ENCODE results near the gene TRIM44.
"Not testable (repeated sequence)": the region's sequence is repeated elsewhere in the genome, so short reads cannot be mapped to it uniquely, and the experiment has no call there.

The TRIM44 gene

GRCh38 chr11:35761899-35762298 is 99.3 kb downstream of the TRIM44 start:
- DNase-seq: no peak

DNA sequence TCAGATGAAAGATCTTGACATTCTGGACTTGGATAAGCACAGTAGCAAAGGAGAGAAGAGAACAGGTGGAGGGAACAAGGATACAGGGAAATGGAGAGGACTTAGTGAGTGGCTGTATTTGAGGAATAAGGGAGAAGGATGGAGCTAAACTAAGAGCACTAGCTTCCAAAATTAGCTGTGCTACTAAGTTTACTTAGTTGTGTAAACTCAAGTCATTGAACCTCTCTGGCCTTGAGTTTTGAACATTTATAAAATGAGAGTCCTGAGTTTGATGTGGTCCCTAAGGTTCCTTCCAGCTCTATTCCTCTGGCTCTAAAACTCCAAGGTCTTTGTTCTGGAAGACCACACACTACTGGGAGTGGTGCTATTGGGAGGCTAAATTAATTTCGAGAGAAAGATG is 100.7 kb downstream of the TRIM44 start:
- DNase-seq: no peak

DNA sequence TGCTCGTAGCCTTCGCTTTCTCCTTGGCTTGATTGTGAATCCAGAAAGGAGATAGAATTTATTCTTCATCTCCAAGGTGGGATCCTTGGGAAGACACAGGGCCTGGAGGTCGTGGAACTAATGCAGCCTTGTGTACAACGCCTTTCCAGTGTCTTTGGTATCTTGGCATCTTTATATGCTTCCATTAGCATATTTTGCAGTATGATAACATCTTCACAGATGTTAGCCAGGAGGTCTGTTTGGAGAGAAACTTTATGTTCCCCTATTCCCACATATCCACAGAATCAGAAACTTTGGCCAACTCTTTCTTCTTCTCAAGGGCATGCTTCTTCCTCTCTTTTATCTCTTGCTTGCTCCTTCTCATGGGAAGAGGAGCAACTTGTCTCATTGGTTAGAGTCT is 101.2 kb downstream of the TRIM44 start:
- no peak for DNase-seq

DNA sequence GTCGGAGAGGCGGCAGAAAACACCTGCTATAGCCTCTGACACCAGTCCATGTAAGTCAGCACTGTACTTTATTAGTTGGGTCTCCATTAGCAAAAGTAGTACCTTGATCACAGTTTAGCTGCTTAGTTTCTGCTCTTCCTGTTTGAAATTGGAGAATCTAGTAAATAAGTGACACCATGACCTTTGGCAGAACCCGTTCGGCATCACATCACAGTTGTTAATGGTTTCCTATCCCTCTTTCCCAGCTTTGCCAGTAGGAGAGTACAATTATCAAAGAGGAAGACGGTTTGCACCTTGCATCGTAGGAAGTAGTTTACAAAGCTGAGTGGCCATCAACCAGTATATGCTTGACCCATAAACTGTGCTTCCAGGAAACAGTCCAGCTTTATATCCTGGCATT is 101.8 kb downstream of the TRIM44 start:
- DNase-seq: no peak

GRCh38 chr11:35765211-35765610 is 102.6 kb downstream of the TRIM44 start:
- DNase-seq: no peak

GRCh38 chr11:35766651-35767050 is 104.1 kb downstream of the TRIM44 start:
- DNase-seq: no peak

DNA sequence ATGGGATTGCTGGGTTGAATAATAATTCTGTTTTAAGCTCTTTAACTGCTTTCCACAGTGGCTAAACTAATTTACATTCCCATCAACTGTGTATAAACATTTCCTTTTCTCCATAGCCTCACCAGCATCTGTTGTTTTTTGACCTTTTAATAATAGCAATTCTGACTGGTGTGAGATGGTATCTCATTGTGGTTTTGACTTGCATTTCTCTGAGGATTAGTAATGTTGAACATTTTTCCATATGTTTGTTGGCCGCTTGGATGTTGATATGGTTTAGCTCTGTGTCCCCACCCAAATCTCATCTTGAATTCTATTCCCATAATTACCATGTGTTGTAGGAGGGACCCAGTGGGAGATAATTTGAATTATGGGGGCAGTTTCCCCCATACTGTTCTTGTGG is 107.8 kb downstream of the TRIM44 start:
- DNase-seq: not testable (repeated sequence)

GRCh38 chr11:35771722-35772121 is 109.1 kb downstream of the TRIM44 start:
- no peak for DNase-seq

DNA sequence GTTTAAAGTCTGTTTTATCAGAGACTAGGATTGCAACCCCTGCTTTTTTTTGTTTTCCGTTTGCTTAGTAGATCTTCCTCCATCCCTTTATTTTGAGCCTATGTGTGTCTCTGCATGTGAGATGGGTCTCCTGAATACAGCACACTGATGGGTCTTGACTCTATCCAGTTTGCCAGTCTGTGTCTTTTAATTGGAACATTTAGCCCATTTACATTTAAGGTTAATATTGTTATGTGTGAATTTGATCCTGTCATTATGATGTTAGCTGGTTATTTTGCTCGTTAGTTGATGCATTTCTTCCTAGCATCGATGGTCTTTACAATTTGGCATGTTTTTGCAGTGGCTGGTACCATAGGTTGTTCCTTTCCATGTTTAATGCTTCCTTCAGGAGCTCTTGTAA is 114.7 kb downstream of the TRIM44 start:
- not testable (repeated sequence) for DNase-seq

- DNase-seq: peak; percentile 9
Measured at GRCh38 chr11:35778943-35779342, 116.4 kb downstream of the TRIM44 start.

- no peak for DNase-seq
Measured at GRCh38 chr11:35779409-35779808, 116.8 kb downstream of the TRIM44 start.

- DNase-seq: no peak
Measured at GRCh38 chr11:35780951-35781860, 118.6 kb downstream of the TRIM44 start.

DNA sequence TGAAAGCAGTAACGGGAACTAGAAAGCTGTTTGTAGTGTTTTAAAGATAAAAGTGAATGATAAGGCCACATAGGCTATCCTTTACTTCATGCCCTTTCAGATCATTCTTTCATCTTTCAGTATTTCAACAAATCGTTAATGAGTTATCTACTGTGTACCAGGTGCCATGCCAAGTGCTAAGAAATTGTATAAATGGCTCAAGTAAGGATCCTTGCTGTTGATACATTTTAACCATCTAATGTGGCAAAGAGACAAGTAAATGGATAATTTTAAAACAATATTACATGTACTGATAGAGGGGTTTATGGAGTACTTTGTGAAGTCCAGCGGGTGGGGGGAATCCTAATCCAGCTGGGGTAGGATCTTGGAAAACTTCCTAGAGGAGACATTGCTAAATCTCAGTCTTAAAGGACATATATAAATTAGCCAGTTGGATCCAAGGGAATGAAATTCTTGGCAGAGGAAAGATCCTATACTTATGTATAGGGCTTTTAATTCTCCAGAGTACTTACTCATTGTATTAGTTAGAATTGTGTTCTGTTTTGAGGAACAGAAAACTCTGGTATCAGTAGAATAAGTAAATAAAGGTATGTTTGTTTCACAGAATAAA is 119.4 kb downstream of the TRIM44 start:
- no peak for DNase-seq

GRCh38 chr11:35783809-35784208 is 121.2 kb downstream of the TRIM44 start:
- DNase-seq: no peak

DNA sequence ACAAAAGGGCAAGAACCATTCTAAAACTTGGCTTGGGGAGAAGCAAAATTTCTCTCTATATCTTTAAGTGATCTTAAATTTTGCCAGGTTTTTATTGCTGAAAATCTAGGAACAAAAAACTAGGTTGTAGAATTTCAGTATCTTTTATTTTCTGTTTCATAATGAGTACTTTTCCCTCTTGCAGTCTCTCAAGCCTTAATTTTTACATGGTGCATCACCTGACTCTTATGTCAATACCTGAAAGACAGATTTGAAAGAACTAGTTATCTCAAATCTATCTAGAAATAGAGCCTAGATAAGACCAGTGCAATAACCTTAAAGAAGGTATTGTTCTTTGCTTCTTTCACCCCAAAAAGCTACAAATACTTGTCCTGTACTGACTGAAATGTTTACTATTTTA is 122.1 kb downstream of the TRIM44 start:
- DNase-seq: no peak

DNA sequence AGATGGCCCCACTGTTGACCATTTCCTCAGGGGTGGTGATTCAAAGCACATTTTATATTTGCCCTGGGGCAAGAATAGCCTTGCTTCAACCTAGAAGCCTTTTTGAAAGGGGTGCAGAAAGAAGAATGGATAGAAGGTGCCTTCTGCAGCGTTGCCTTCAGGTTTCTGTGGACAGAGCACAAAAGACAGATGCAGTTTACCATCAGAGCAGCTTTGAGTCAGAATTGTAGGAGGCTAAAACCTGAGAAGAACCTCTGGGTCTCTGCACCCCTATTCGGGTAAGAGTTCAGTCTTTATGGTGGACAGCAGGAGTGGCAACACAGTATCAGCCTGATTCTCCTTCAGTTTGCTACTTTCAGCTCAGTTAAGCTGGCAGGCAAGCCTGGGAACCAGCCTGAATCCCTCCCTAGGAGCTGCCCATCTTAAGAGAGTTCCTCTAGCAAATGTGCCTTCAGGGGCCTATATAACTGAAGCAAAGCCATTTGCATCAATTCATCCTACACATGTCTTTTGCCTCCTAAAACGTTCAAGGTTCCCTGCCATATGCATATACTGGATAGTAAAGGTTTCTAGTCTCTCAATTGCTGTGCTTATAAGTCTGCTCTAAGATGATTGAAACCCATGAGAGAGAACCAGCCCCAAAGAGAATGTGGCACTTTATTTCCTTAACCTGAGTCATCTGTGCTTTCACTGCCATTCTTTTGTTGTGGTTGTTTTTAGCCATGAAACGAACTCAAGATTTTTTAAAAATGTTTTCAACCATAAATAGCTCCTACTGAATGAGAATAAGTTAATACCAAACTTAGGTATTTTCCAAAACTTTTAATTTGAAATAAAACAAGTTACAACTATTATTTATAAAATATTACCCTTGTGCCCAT is 123.0 kb downstream of the TRIM44 start:
- DNase-seq: no peak

DNA sequence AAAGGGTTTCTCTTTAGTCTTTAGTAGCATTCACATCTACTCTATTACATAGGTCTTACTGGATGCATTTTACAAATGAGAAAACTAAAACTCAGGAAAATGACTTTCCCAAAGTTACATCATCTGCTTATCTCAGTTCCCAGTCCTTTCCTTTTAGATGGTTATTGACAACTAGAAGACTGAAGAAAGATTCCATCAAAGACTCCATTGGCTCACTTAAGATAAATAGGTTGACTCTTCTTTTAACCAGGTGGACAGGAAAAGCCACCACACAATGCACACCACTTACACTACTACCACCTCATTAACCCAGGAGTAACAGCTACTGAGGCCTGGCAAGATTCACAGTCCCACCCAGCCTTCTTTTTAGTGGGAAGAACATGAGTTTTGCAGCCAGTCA is 123.6 kb downstream of the TRIM44 start:
- no peak for DNase-seq

DNA sequence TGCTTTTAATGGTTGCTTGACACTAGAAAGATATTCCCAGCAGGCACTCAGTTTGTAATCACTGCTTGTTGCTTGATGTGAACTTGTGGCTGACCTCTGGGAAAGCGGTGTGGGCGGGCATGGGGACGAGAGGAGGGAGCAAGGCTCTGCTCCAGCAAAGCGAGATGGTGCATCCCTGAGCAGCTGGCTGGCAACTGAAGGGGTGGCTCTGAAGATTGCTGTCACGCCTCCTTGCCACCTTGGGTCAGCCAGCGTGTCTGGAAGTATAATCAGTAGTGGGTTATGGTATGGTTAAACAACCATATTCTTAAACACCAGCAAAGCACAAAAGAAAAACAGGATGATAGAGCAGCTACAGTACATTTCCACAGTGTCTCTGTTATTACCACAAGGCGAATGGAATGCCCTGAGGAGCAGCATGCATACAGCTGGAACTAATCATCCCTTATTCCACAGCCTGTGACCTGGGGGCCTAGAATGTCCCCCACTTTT is 124.5 kb downstream of the TRIM44 start:
- DNase-seq: no peak

GRCh38 chr11:35787626-35788025 is 125.1 kb downstream of the TRIM44 start:
- no peak for DNase-seq

GRCh38 chr11:35791088-35791958 is 128.7 kb downstream of the TRIM44 start:
- DNase-seq: peak; percentile 60

DNA sequence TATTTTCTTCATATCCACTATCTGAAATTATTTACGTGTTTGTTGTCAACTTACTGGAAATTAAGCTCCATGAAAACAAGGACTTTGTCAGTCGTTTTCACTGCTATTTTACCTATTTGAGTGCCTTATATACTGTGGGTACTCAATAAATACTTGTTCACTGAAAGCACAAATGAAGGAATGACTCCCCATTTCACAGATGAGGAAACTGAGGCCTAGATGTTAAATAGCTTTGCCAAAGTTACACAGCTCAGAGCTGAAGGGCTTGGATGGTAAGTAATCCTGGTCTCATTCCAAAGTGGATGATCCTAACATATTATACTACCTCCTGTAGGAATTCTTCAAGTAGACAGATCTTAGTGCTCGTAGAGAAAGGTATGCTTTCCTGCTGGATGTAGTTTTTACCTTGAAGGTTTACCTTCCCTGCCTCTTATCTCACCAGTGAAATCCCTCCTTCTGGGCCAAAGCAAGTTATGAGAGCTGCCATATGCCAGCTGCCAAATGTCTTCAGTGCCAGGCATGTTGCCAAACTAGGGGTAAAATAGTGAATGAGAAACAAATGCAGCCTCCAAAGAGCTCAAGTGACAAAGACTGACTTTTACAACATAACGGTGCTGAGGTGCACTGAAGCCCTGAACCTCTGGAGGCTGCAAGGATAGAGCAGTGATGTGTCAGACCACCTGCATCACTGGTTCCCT is 129.7 kb downstream of the TRIM44 start:
- DNase-seq: no peak

GRCh38 chr11:35792846-35793192 is 130.2 kb downstream of the TRIM44 start:
- DNase-seq: no peak
